ENCODE measurements around the gene RPS6KC1. TPM values are rescaled to one million over a fixed set of nuclear protein-coding genes. Genes with fewer than 3 reads are reported as not detected.
"Not testable (repeated sequence)": the region's sequence is repeated elsewhere in the genome, so short reads cannot be mapped to it uniquely, and the experiment has no call there.

Gene RPS6KC1
- total RNA-seq, 1 donor from 2014 or later: 5.6 TPM

- ATAC-seq: no peak
- DNase-seq (ENCODE audit: low spot score): no peak
Observed at GRCh38 chr1:213200630-213201029, 149.6 kb downstream of the RPS6KC1 start.

DNA sequence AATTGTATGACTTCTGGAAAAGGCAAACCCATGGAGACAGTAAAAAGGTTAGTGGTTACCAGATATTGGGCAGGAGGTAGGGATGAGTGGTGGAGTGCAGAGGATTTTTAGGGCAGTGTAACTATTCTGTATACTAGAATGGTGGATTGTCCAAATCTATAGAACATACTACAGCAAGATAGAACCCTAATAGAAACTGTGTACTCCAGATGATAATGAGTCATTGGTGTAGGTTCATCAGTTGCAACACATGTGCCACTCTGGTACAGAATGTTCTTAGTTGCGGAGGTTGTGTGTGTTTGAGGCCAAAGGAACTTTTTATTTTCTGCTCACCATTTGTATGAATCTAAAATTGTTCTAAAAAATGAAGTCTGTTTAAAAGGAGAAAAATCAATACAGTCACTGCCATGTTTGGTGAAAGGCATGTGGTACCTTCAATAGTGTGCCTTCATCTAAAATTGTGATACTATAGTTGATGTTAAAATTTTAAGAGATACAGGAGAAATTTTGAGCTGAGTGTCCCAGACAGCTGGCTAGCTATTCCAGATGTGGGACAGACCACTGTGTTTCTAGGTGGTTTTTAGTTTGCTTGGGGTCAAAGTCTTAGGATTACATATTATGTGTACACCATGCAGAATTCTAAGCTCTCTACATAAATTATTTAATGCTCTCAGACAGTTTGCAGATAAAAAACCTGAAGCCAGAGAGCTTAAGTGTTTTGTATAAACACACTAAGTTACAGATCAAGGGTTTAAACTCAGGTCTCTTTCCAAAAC lies 150.5 kb downstream of the RPS6KC1 start:
- DNase-seq (ENCODE audit: low spot score) (no peak), ATAC-seq (no peak)

GRCh38 chr1:213211201-213211600 lies 160.2 kb downstream of the RPS6KC1 start:
- DNase-seq (ENCODE audit: low spot score): no peak
- no peak for ATAC-seq

DNA sequence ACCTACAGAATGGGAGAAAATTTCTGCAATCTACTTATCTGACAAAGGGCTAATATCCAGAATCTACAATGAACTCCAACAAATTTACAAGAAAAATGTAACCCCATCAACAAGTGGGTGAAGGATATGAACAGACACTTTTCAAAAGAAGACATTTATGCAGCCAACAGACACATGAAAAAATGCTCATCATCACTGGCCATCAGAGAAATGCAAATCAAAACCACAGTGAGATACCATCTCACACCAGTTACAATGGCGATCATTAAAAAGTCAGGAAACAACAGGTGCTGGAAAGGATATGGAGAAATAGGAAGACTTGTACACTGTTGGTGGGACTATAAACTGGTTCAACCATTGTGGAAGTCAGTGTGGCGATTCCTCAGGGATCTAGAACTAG lies 168.0 kb downstream of the RPS6KC1 start:
- ATAC-seq: not testable (repeated sequence)

DNA sequence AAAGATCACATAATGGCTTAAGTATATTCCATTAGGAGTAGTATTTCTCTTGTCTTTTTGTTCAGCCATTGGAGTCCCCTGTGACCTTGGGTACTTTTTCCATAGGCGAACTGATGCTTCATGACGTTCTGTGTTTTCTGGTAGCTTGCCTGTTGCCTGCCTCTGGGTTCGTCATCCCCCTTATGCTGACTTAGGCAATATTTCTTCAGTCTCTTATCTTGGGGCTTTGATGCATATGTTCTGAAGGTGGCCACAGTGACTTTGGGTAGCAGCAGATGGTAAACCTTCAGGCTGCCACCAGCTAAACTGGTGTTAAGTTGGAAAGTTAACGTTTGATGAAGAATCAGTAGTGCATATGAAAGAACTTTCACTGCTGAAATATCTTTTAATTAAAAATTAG lies 170.2 kb downstream of the RPS6KC1 start:
- ATAC-seq (no peak), DNase-seq (ENCODE audit: low spot score) (no peak)

More for the DNA sequence above, 168.0 kb downstream of the RPS6KC1 start:
- not testable (repeated sequence) for DNase-seq (ENCODE audit: low spot score)

DNA sequence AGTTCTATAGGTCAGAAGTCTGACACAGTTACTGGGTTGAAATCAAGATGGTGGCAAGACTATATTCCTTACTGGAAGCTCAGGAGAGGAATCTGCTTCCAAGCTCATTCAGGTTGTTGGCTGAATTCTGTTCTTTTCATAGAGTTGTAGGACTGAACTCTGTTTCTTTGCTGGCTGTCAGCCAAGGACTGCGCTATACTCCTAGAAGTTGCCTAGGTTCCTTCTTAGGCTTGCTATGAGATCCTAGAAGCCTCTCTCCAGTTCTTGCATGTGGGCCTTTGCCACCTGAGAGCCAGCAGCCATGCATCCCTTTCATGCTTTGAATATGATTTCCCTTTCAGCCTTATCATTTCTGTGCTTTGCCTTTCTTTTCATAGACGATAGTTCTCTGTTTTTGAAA lies 176.4 kb downstream of the RPS6KC1 start:
- ATAC-seq (no peak), DNase-seq (ENCODE audit: low spot score) (no peak)

DNA sequence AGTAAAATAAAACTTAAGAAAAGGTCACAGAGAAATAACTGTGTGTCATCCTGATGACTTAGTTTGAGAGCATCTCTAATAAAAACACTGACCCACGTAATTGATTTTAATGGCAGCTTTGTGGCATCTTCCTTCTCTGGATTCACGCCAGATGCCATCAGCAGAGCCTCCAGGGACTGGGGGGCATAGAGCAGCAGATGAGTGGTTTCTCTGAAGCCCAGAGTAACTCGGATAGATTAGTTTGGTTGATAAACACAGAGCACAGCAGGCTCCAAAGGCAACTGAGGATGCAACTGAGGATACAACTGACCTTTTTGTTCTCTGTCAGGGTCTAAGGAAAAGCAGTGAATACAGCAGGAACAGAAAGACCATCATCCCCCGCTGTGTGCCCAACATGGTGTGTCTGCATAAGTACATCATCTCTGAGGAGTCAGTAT lies 180.8 kb downstream of the RPS6KC1 start:
- DNase-seq (ENCODE audit: low spot score) (no peak), ATAC-seq (no peak)

GRCh38 chr1:213242883-213243282 lies 191.8 kb downstream of the RPS6KC1 start:
- ATAC-seq (no peak), DNase-seq (ENCODE audit: low spot score) (no peak)

GRCh38 chr1:213244664-213245091 lies 193.6 kb downstream of the RPS6KC1 start:
- DNase-seq (ENCODE audit: low spot score) (no peak), ATAC-seq (peak; percentile 90)

- ATAC-seq (no peak), DNase-seq (ENCODE audit: low spot score) (no peak)
Observed at GRCh38 chr1:213245260-213245910, 194.3 kb downstream of the RPS6KC1 start.

GRCh38 chr1:213247038-213247437 lies 196.0 kb downstream of the RPS6KC1 start:
- ATAC-seq: peak; percentile 74

GRCh38 chr1:213249395-213249794 lies 198.4 kb downstream of the RPS6KC1 start:
- DNase-seq (ENCODE audit: low spot score) (no peak), ATAC-seq (no peak)

More at GRCh38 chr1:213247038-213247437, 196.0 kb downstream of the RPS6KC1 start:
- no peak for DNase-seq (ENCODE audit: low spot score)

DNA sequence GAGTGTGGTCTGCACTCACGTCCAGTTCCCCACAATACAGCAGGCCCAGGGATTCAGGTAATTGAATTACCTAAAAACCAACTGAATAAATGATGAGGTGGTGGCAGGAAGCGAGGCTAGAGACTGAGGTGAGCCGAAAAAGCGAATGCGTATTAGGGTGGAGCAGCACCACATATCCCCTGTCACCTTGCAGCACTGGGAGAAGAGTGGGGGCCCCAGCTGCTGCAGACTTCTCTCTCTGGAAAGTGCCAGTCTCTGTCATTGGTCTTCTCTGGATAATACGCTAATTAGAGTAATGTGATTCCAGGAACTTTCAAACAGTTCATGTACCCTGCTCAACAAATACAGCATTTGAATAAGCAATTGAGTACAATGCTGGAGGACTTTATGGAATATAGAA lies 199.0 kb downstream of the RPS6KC1 start:
- no peak for ATAC-seq
- DNase-seq (ENCODE audit: low spot score): no peak

- ATAC-seq (no peak), DNase-seq (ENCODE audit: low spot score) (no peak)
Observed at GRCh38 chr1:213250446-213250845, 199.4 kb downstream of the RPS6KC1 start.

GRCh38 chr1:213251972-213252371 lies 200.9 kb downstream of the RPS6KC1 start:
- no peak for DNase-seq (ENCODE audit: low spot score)
- ATAC-seq: no peak

DNA sequence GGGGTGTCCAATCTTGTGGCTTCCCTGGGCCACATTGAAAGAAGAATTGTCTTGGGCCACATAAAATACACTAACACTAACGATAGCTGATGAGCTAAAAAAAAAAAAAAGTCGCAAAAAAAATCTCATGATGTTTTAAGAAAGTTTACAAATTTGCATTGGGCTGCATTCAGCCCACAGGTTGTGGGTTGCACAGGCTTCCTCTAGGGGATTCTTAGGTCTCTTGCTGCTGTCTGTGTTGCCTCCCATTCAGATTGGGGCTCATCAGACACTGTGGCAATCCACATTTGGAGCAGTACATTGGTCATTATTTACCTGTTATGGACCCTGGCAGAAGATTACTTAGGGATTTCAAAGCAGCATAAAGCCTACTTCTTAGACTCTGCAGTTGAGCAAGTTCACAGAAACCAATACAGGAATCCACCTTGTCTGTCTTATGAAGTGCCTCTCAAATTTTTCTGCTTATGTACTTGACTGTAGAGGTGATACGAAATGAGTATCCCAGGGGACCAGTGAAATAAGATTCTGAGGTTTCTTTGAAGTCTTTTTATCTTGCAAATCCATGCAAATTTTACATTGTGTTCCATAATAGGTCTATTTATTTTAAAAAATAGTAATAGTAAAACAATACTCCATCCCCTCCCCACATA lies 205.5 kb downstream of the RPS6KC1 start:
- ATAC-seq (no peak), DNase-seq (ENCODE audit: low spot score) (no peak)

GRCh38 chr1:213260311-213261075 lies 209.5 kb downstream of the RPS6KC1 start:
- ATAC-seq: no peak

DNA sequence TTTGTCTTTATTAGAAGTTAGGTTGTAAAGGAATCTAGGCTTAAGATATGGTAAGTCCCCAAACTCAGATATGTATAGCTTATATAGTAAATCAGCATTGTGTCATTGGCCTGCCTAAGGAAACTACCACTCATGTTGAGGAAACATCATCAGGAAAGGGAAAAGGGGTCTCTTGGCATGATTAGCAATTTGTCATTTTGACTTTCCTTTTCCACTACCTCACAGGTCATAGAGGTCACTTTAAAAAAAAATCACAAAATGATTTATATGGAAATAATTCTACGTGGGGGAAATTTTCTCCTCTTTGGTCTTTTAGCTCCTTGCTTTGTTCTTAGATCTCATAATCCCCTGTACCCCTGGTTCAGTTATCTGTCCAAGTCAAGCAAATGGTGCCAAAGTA lies 213.5 kb downstream of the RPS6KC1 start:
- ATAC-seq: no peak
- no peak for DNase-seq (ENCODE audit: low spot score)

More at GRCh38 chr1:213260311-213261075, 209.5 kb downstream of the RPS6KC1 start:
- DNase-seq (ENCODE audit: low spot score): no peak

- no peak for DNase-seq (ENCODE audit: low spot score)
- ATAC-seq: no peak
Observed at GRCh38 chr1:213266983-213267772, 216.1 kb downstream of the RPS6KC1 start.

DNA sequence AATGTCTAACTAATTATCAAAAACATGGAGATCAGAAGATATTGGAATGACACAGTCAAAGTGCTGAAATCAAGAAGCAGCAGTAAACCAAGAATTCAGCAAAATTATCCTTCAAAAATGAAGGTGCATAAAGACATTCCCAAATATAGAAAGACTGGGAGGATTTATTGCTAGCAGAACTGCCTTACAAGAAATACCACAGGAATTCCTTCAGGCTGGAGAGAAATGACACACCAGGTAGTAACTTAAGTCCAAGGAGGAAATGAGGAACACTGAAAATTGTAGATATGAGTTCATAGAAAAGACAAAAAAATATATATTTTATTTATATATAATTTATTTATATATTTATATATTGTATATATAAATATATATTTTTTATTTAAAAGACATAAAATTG lies 217.2 kb downstream of the RPS6KC1 start:
- DNase-seq (ENCODE audit: low spot score) (no peak), ATAC-seq (no peak)
